ENCODE data around the gene SOSTDC1. TPM values are rescaled to one million over a fixed set of nuclear protein-coding genes. Genes with fewer than 3 reads are reported as not detected.
A peak's percentile ranks its signal among the peaks of the same experiment; 100 is the strongest.

The SOSTDC1 gene
- polyA plus RNA-seq, 3 donors, result not detected

- Mint-ChIP-seq H3K4me3 (peak overlapping the region; percentile 78 to 88), H3K9me3 (peaks cover 0 to 4% (median 0%) of the 10 kb centered on the region in 7 donors), H3K36me3 (peaks cover 0 to 1% of the 10 kb centered on the region in 2 donors), H3K4me1 (peaks cover 23% of the 10 kb centered on the region), H3K27me3 (ENCODE audit: low read depth in 3 of 3) (peaks cover 17 to 40% (median 22%) of the 10 kb centered on the region in 3 donors), H3K27ac (peak overlapping the region in 1 of 7 donors; percentile 36)
- Histone ChIP-seq H3K4me1 (ENCODE audit: control insufficient read depth in 1 of 2, insufficient read depth in 2 of 2, low read length in 2 of 2) (peaks cover 19 to 24% of the 10 kb centered on the region in 2 donors), H3K27ac (ENCODE audit: low read depth in 1 of 2, low read length in 2 of 2) (no peak overlapping the region), H3K4me3 (replicated peaks in 1 of 3; ENCODE audit: low read depth in 2 of 3, low read length in 3 of 3) (peak overlapping the region in 1 of 3 experiments; percentile 77), H4K20me1 (ENCODE audit: insufficient read depth, low read length) (no peaks in the 10 kb centered on the region), H3K36me3 (replicated peaks in 1 of 2; ENCODE audit: control insufficient read depth in 1 of 2, insufficient read depth in 2 of 2, low read length in 2 of 2) (no peaks in the 10 kb centered on the region), H3K79me2 (ENCODE audit: insufficient read depth, low read length) (no peaks in the 10 kb centered on the region), H2AFZ (ENCODE audit: insufficient read depth, low read depth, low read length, poor library complexity, severe bottlenecking) (peak overlapping the region; percentile 96), H3K27me3 (ENCODE audit: control insufficient read depth in 2 of 2, insufficient read depth in 2 of 2, low read length in 2 of 2) (peaks cover 4 to 10% of the 10 kb centered on the region in 2 donors), H3K9ac (ENCODE audit: insufficient read depth, low read length, poor library complexity, severe bottlenecking) (no peak overlapping the region), H3K4me2 (replicated peaks; ENCODE audit: extremely low read depth, low read length, poor library complexity, severe bottlenecking) (peak overlapping the region; percentile 97), H3K9me3 (replicated peaks in 1 of 2; ENCODE audit: control insufficient read depth in 1 of 2, insufficient read depth in 1 of 2, low read length in 2 of 2) (no peaks in the 10 kb centered on the region)
- DNase-seq, result no peak
- no CpG with 5 or more reads among the region's 1 CpG for WGBS (ENCODE audit: insufficient coverage)
- no peak for TF ChIP-seq CTCF (IDR thresholded peaks at IDR 0.05)
- intact Hi-C loops (cut with micrococcal nuclease), result no loop called here
These were observed 43.5 kb downstream of the SOSTDC1 start for GRCh38 chr7:16422103-16422435.

DNA sequence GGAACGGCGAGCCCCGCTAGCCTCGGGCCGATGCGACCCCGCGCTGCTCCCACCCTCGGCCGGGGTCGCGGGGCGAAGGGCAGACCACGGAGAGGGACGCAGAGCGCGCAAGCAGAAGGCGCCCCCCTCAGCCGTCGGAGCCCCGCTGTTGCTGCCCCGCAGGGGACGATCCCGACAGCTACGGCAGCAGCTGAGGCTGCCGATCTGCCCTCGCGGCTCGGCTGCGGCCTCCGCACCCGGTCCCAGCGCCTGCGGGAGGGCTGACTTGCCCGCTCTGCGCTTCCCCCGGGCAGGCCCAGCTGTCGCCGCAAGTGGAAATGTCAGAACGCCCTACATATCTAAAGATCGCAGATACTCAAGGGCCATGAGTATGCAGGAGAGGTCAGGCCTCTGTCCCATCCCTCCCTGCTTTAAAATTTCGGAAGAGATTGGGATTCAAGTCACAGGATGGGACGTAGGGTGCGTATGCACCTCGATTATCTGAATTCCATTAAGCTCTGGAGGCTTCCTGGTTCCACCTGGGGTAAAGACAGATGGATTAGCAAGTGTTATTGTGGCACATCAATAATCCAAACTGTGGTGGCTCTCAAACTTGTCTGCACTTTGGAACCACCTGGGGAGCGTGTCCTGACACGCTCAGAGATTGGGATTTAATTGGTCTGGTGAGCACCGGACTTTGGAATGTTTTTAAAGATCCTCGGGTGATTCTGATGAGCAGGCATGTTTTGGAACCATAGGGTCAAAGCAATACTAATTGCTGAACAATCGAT is 44.0 kb downstream of the SOSTDC1 start, which contains the start of gene CRPPA:
CRPPA (minus strand) TSS at position 206 of the 770 bp plus-strand sequence. CDS start 216 bp downstream, outside the sequence.
- intact Hi-C loops (cut with micrococcal nuclease), result no loop called here
- H3K9ac ChIP-seq (ENCODE audit: insufficient read depth, low read length, poor library complexity, severe bottlenecking), result peak within 1 kb of the TSS; percentile 74
- peak within 1 kb of the TSS; percentile 40 to 77 (median 49) for H3K4me3 ChIP-seq (replicated peaks in 1 of 3; ENCODE audit: low read depth in 2 of 3, low read length in 3 of 3)
- peak within 1 kb of the TSS; percentile 97 for H3K4me2 ChIP-seq (replicated peaks; ENCODE audit: extremely low read depth, low read length, poor library complexity, severe bottlenecking)
- H3K79me2 ChIP-seq (ENCODE audit: insufficient read depth, low read length), result no peaks in the 10 kb centered on the region
- H3K27me3 Mint-ChIP-seq (ENCODE audit: low read depth in 3 of 3), result peaks cover 22 to 45% (median 26%) of the 10 kb centered on the region in 3 donors
- peaks cover 0 to 4% (median 0%) of the 10 kb centered on the region in 7 donors for H3K9me3 Mint-ChIP-seq
- no peaks in the 10 kb centered on the region for H3K9me3 ChIP-seq (replicated peaks in 1 of 2; ENCODE audit: control insufficient read depth in 1 of 2, insufficient read depth in 1 of 2, low read length in 2 of 2)
- H3K27ac ChIP-seq (ENCODE audit: low read depth in 1 of 2, low read length in 2 of 2), result peak within 1 kb of the TSS; percentile 38 to 67
- peak within 1 kb of the TSS; percentile 96 for H2AFZ ChIP-seq (ENCODE audit: insufficient read depth, low read depth, low read length, poor library complexity, severe bottlenecking)
- no peak for TF ChIP-seq CTCF (IDR thresholded peaks at IDR 0.05)
- no peaks in the 10 kb centered on the region for H3K36me3 ChIP-seq (replicated peaks in 1 of 2; ENCODE audit: control insufficient read depth in 1 of 2, insufficient read depth in 2 of 2, low read length in 2 of 2)
- H3K4me1 Mint-ChIP-seq, result peaks cover 28% of the 10 kb centered on the region
- peaks cover 19 to 24% of the 10 kb centered on the region in 2 donors for H3K4me1 ChIP-seq (ENCODE audit: control insufficient read depth in 1 of 2, insufficient read depth in 2 of 2, low read length in 2 of 2)
- peak within 1 kb of the TSS; percentile 19 to 91 (median 73) for H3K27ac Mint-ChIP-seq
- H3K36me3 Mint-ChIP-seq, result peaks cover 0 to 1% of the 10 kb centered on the region in 2 donors
- no peak for DNase-seq
- peak within 1 kb of the TSS; percentile 88 to 96 for H3K4me3 Mint-ChIP-seq
- H4K20me1 ChIP-seq (ENCODE audit: insufficient read depth, low read length), result no peaks in the 10 kb centered on the region
- 7% methylated on average over 46 of the region's 50 CpGs for WGBS (ENCODE audit: insufficient coverage)
- H3K27me3 ChIP-seq (ENCODE audit: control insufficient read depth in 2 of 2, insufficient read depth in 2 of 2, low read length in 2 of 2), result peaks cover 4 to 15% of the 10 kb centered on the region in 2 donors
